LNCaP clone FGC (cell line): Measurements from ENCODE around the gene OR52B4.
A peak's percentile ranks its signal among the peaks of the same experiment; 100 is the strongest.
"Not testable (repeated sequence)": the region's sequence is repeated elsewhere in the genome, so short reads cannot be mapped to it uniquely, and the experiment has no call there.

Source experiments
- DNase-seq: peaks from one replicate; pipeline ENCODE4 v3.0.0-alpha.2; 2011; ENCODE audit warnings: low read depth
- H3K4me3 ChIP-seq: 2 replicates; pipeline ENCODE4 v1.5.1; 2011; ENCODE audit warnings: mild to moderate bottlenecking, low read depth, low read length, control low read depth
- CTCF ChIP-seq: IDR thresholded peaks from 2 replicates; pipeline ENCODE4 v1.5.1; 2012; ENCODE audit warnings: mild to moderate bottlenecking; ENCODE audit not compliant: control insufficient read depth, insufficient read depth; ENCODE audit errors: extremely low read depth

Gene OR52B4

GRCh38 chr11:4385978-4386740 is 18.0 kb upstream of the OR52B4 start:
- no peak for TF ChIP-seq CTCF
- DNase-seq = no peak
- H3K4me3 ChIP-seq = no peak overlapping the region

- no peak for TF ChIP-seq CTCF
- no peak overlapping the region for H3K4me3 ChIP-seq
- no peak for DNase-seq
Observed at GRCh38 chr11:4381901-4382300, 13.7 kb upstream of the OR52B4 start.

GRCh38 chr11:4375431-4376140 is 7.4 kb upstream of the OR52B4 start:
- peak; percentile 69 for DNase-seq
- no peak overlapping the region for H3K4me3 ChIP-seq
- no peak for TF ChIP-seq CTCF

- no peak for DNase-seq
- no peak overlapping the region for H3K4me3 ChIP-seq
- TF ChIP-seq CTCF = no peak
Observed at GRCh38 chr11:4370166-4370565, 2.0 kb upstream of the OR52B4 start.

GRCh38 chr11:4348142-4348541 is 20.0 kb downstream of the OR52B4 start:
- not testable (repeated sequence) for DNase-seq, H3K4me3 ChIP-seq

GRCh38 chr11:4345366-4345765 is 22.8 kb downstream of the OR52B4 start:
- DNase-seq, H3K4me3 ChIP-seq: not testable (repeated sequence)

GRCh38 chr11:4334356-4334755 is 33.8 kb downstream of the OR52B4 start:
- DNase-seq = not testable (repeated sequence)

More at GRCh38 chr11:4334356-4334755, 33.8 kb downstream of the OR52B4 start:
- H3K4me3 ChIP-seq = not testable (repeated sequence)
